ENCODE data around the gene ITPKB.

- TF ChIP-seq GABPA (IDR thresholded peaks at IDR 0.05; ENCODE audit: low read depth) (no peak), EZH2phosphoT487 (IDR thresholded peaks at IDR 0.05; ENCODE audit: borderline replicate concordance, low read depth) (no peak), CTCF (IDR thresholded peaks at IDR 0.05) (no peak), REST (IDR thresholded peaks at IDR 0.05; ENCODE audit: low read depth, low read length) (no peak), NRF1 (IDR thresholded peaks at IDR 0.05; ENCODE audit: low read depth, low read length) (no peak), FOSL2 (IDR thresholded peaks at IDR 0.05; ENCODE audit: borderline replicate concordance, low read depth) (no peak), POLR2AphosphoS5 (IDR thresholded peaks at IDR 0.05; ENCODE audit: low read depth, low read length) (no peak), SIN3A (IDR thresholded peaks at IDR 0.05; ENCODE audit: borderline replicate concordance, low read depth, low read length) (no peak), FOXM1 (IDR thresholded peaks at IDR 0.05; ENCODE audit: low read depth) (no peak), EP300 (IDR thresholded peaks at IDR 0.05; ENCODE audit: borderline replicate concordance in 1 of 2, low read depth in 1 of 2, low read length in 1 of 2) (no peak), RAD21 (IDR thresholded peaks at IDR 0.05; ENCODE audit: low read length) (no peak)
Observed at GRCh38 chr1:226712742-226713419, 26.2 kb downstream of the ITPKB start.
